Keratinocyte (primary cell): Measurements from ENCODE around the gene CHMP6. TPM values are rescaled to one million over a fixed set of nuclear protein-coding genes. Genes with fewer than 3 reads are reported as not detected.

Experiments
- DNase-seq: peaks from one replicate; pipeline ENCODE4 v3.0.0-alpha.2; 2011; ENCODE audit warnings: low read depth, missing footprints, low spot score
- FAIRE-seq: peaks from 2 replicates; lab custom pipeline; 2011; peaks lifted over from hg19 to GRCh38; lab: Jason Lieb, UNC
- H2AFZ ChIP-seq: 2 replicates; pipeline ENCODE4 v1.6.0; 2012; ENCODE audit warnings: low read length, control low read depth, inconsistent platforms; ENCODE audit not compliant: control insufficient read depth
- H3K27ac ChIP-seq: 2 replicates; pipeline ENCODE4 v1.5.1; 2011; ENCODE audit warnings: low read length; ENCODE audit not compliant: control insufficient read depth, insufficient read depth
- H3K27me3 ChIP-seq: 3 replicates; pipeline ENCODE4 v1.6.0; 2011; ENCODE audit warnings: low read length; ENCODE audit not compliant: control insufficient read depth, insufficient read depth; ENCODE audit errors: extremely low read depth
- H3K36me3 ChIP-seq, 2 experiments: 2 replicates in 1 of 2; 3 replicates in 1 of 2; pipeline ENCODE4 v1.5.1; 2011; ENCODE audit warnings: low read length in 2 of 2, mild to moderate bottlenecking in 1 of 2; ENCODE audit not compliant: control insufficient read depth in 2 of 2, insufficient read depth in 2 of 2; ENCODE audit errors: extremely low read depth in 1 of 2
- H3K4me1 ChIP-seq: 3 replicates; pipeline ENCODE4 v1.5.1; 2011; ENCODE audit warnings: low read length; ENCODE audit not compliant: control insufficient read depth, insufficient read depth; ENCODE audit errors: extremely low read depth
- H3K4me2 ChIP-seq: 3 replicates; pipeline ENCODE4 v1.6.0; 2011; ENCODE audit warnings: low read depth, low read length; ENCODE audit not compliant: control insufficient read depth, insufficient read depth; ENCODE audit errors: extremely low read depth
- H3K4me3 ChIP-seq, 3 experiments: fragments of 200-600 bp in 1 of 3; sonication (generic) in 1 of 3; 2 replicates in 2 of 3; 3 replicates in 1 of 3; pipeline ENCODE4 v1.5.1; 2011 to 2016; ENCODE audit warnings: low read length in 3 of 3, mild to moderate bottlenecking in 3 of 3, control low read depth in 2 of 3, inconsistent platforms in 1 of 3, low read depth in 1 of 3, mixed read lengths in 1 of 3, mixed run types in 1 of 3, moderate library complexity in 1 of 3; ENCODE audit not compliant: control insufficient read depth in 2 of 3, insufficient read depth in 2 of 3; ENCODE audit errors: extremely low read depth in 1 of 3
- H3K79me2 ChIP-seq: 2 replicates; pipeline ENCODE4 v1.6.0; 2012; ENCODE audit warnings: low read length; ENCODE audit not compliant: control insufficient read depth, insufficient read depth
- H3K9ac ChIP-seq: 3 replicates; pipeline ENCODE4 v1.6.0; 2011; ENCODE audit warnings: low read length; ENCODE audit not compliant: control insufficient read depth, insufficient read depth; ENCODE audit errors: extremely low read depth
- H3K9me1 ChIP-seq: 3 replicates; pipeline ENCODE4 v1.6.0; 2011; ENCODE audit warnings: low read length; ENCODE audit not compliant: control insufficient read depth, insufficient read depth; ENCODE audit errors: extremely low read depth
- H3K9me3 ChIP-seq: 2 replicates; pipeline ENCODE4 v1.5.1; 2012; ENCODE audit warnings: low read depth, low read length; ENCODE audit not compliant: control insufficient read depth
- H4K20me1 ChIP-seq: 3 replicates; pipeline ENCODE4 v1.6.0; 2011; ENCODE audit warnings: low read length; ENCODE audit not compliant: control insufficient read depth, insufficient read depth; ENCODE audit errors: extremely low read depth
- CTCF ChIP-seq, 3 experiments: IDR thresholded peaks in 1 of 3; conservative IDR thresholded peaks in 1 of 3; optimal IDR thresholded peaks in 1 of 3; 2 replicates in 2 of 3; 3 replicates in 1 of 3; pipeline versions ENCODE3 to v1.5.1; 2011; ENCODE audit warnings: low read length in 3 of 3, mild to moderate bottlenecking in 3 of 3, moderate library complexity in 2 of 3, control low read depth in 1 of 3, inconsistent platforms in 1 of 3; ENCODE audit not compliant: insufficient read depth in 2 of 3; ENCODE audit errors: extremely low read depth in 1 of 3
- EZH2 ChIP-seq: IDR thresholded peaks from one replicate; pipeline ENCODE4 v1.6.1; 2012; ENCODE audit warnings: inconsistent platforms, mild to moderate bottlenecking, low read length, moderate library complexity
- dilution Hi-C: fragments of 300-500 bp; cut with MboI; formaldehyde crosslinking; loops from one replicate; pipeline ENCODE4 v1.7.0; 2020; ENCODE audit warnings: low sequenced_read_pairs; ENCODE audit not compliant: extremely low pct_ligation_motif_present
- polyA plus RNA-seq, 5 experiments: library from polyadenylated mRNA; depleted of rRNA in 3 of 5; stranded (reverse) in 3 of 5; stranded (forward) in 1 of 5; unstranded in 1 of 5; fragments of >200 nt; gene quantifications; 1 replicate in 1 of 5; 2 replicates in 3 of 5; 3 replicates in 1 of 5; pipeline versions ENCODE4 v1.2.1 to v1.2.3, GENCODE V29; 2011 to 2012; ENCODE audit warnings: missing spikeins in 2 of 5, low read depth in 1 of 5, low replicate concordance in 1 of 5

CHMP6 gene
- polyA plus RNA-seq, 1 donor (not counting 4 experiments of a cell fraction or from before 2014, with no cell fraction given) = 20.9 TPM

DNA sequence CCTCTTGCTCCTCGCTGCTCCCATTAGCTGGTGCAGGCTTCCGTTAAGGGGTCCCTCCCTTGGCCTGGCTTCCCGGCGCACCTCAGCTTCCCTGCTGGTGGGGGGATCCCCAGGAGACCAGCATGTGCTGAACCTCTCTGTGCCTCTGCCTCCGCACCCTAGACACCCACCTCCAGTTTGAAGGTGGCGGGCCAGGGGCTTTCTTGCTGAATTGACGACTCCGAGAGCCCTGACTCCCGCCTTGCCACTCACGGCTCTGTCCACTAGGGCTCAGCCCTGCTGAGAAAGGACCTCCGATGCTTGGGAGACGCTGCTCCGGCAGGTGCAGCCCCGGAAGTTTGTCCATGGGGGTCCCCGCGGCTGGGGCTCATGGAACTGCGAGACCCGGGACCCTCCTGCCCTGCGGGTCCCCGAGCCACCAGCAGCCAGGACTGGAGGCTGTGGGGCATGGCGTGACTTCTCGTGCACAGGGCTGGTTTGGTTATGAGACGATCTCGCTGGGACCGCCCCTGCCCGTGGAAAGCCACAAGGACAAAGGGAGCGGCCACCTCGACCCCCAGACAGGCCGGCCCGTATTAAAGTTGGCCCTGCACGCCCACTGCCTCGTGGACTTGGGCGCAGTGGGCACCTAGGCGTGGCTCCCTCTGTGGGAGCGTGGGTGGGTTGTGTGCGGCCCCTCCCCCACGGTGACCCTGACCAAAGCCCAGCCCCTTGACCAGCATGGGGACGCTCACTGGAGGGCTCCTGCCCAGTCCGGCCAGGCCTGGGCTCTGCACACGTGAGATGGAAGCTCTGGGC is 8.1 kb downstream of the CHMP6 start:
- Histone ChIP-seq H3K36me3 (peaks cover 18 to 24% of the 10 kb centered on the region in 2 experiments), H4K20me1 (no peaks in the 10 kb centered on the region), H3K9me3 (no peaks in the 10 kb centered on the region), H3K4me3 (no peak overlapping the region), H3K9ac (no peak overlapping the region), H3K4me1 (peaks cover 12% of the 10 kb centered on the region), H3K27ac (no peak overlapping the region), H3K27me3 (peaks cover 17% of the 10 kb centered on the region), H2AFZ (no peak overlapping the region), H3K4me2 (no peak overlapping the region), H3K79me2 (no peaks in the 10 kb centered on the region), H3K9me1 (no peaks in the 10 kb centered on the region)
- no peak for FAIRE-seq
- DNase-seq = no peak
- TF ChIP-seq CTCF (optimal IDR thresholded peaks at IDR 0.05 in 1 of 3, IDR thresholded peaks at IDR 0.05 in 1 of 3, conservative IDR thresholded peaks at IDR 0.05 in 1 of 3; ENCODE audit: extremely low read depth in 1 of 3, insufficient read depth in 2 of 3, low read length in 3 of 3) (no peak), EZH2 (no peak)
- dilution Hi-C loops = no loop called here

DNA sequence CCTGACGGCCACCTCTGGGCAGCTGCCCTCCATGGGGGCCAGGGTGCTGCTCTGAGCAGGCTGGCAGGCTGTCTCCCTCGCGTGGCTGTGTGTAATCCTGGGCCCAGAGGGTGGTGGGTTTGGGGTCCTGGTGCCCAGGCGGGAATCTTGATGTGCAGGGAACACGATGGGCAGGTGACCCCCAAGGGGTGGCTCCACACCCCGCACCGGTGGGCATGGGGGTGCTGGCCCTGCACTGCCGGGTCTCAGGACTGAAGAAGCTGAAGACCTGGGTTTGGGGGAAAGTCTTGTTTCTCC is 8.6 kb downstream of the CHMP6 start:
- H3K4me1 ChIP-seq = peaks cover 12% of the 10 kb centered on the region
- H4K20me1 ChIP-seq = no peaks in the 10 kb centered on the region
- peaks cover 18 to 22% of the 10 kb centered on the region in 2 experiments for H3K36me3 ChIP-seq
- H3K4me3 ChIP-seq = no peak overlapping the region
- no peaks in the 10 kb centered on the region for H3K9me3 ChIP-seq
- FAIRE-seq (no peak), DNase-seq (no peak)
- peaks cover 21% of the 10 kb centered on the region for H3K27me3 ChIP-seq
- H3K9me1 ChIP-seq = no peaks in the 10 kb centered on the region
- no peak overlapping the region for H3K27ac ChIP-seq
- no peak for TF ChIP-seq CTCF (optimal IDR thresholded peaks at IDR 0.05 in 1 of 3, IDR thresholded peaks at IDR 0.05 in 1 of 3, conservative IDR thresholded peaks at IDR 0.05 in 1 of 3; ENCODE audit: extremely low read depth in 1 of 3, insufficient read depth in 2 of 3, low read length in 3 of 3)
- no peak for TF ChIP-seq EZH2
- no peak overlapping the region for H3K4me2 ChIP-seq
- dilution Hi-C loops = no loop called here
- no peaks in the 10 kb centered on the region for H3K79me2 ChIP-seq
- no peak overlapping the region for H2AFZ ChIP-seq
- H3K9ac ChIP-seq = no peak overlapping the region
